GM12878 (cell line): ENCODE data around the gene ODAD4. TPM values are rescaled to one million over a fixed set of nuclear protein-coding genes. Genes with fewer than 3 reads are reported as not detected.

Experiments used
- CBX3 ChIP-seq: fragments of 200-600 bp; sonication (generic); IDR thresholded peaks from 2 replicates; pipeline ENCODE4 v1.6.1; 2016; ENCODE audit warnings: low read depth, borderline replicate concordance
- CEBPB ChIP-seq, 2 experiments: fragments of 150-350 bp in 1 of 2; IDR thresholded peaks; 2 replicates each; pipeline ENCODE4 v1.6.1; 2012 to 2014; ENCODE audit warnings: low read depth in 2 of 2, low read length in 2 of 2, borderline replicate concordance in 1 of 2, inconsistent platforms in 1 of 2
- CHD1 ChIP-seq: IDR thresholded peaks from 2 replicates; pipeline ENCODE4 v1.6.1; 2012; ENCODE audit warnings: low read depth, low read length, improper control_type of control experiment
- MLLT1 ChIP-seq: fragments of 450-650 bp; IDR thresholded peaks from 2 replicates; pipeline ENCODE4 v1.6.1; 2016; ENCODE audit warnings: mild to moderate bottlenecking
- POLR2AphosphoS2 ChIP-seq: IDR thresholded peaks from 2 replicates; pipeline ENCODE4 v1.6.1; 2011; ENCODE audit warnings: low read depth, mild to moderate bottlenecking, low read length, improper control_type of control experiment, moderate library complexity
- polyA plus RNA-seq, 11 experiments: library from polyadenylated mRNA; depleted of rRNA in 4 of 11; unstranded in 6 of 11; stranded (reverse) in 5 of 11; fragments of >200 nt; fragmentation: Nextera tagmentation in 4 of 11; fragmentation: Illumina TruSeq in 1 of 11; extraction: Ambion mirVana in 4 of 11; extraction: Trizol in 1 of 11; gene quantifications; 1 replicate in 1 of 11; 2 replicates in 10 of 11; pipeline versions ENCODE4 v1.2.1 to v1.2.3, GENCODE V29; 2011 to 2016; ENCODE audit warnings: inconsistent platforms in 2 of 11, missing spikeins in 2 of 11, low read depth in 1 of 11
- total RNA-seq, 4 experiments: library from RNA; depleted of rRNA in 3 of 4; stranded (reverse); fragments of >200 nt in 3 of 4; fragmentation: Illumina TruSeq in 1 of 4; extraction: Trizol in 1 of 4; gene quantifications; 2 replicates each; pipeline versions ENCODE4 v1.2.1 to v1.2.3, GENCODE V29; 2013 to 2021
- TF ChIP-seq, protein P1 (sequence below): fragments of 450-650 bp; formaldehyde crosslinking; IDR thresholded peaks from 2 replicates; pipeline ENCODE4 v1.5.0; 2022; ENCODE audit warnings: mild to moderate bottlenecking, missing genetic modification characterization
- TF ChIP-seq, protein P2 (sequence below): fragments of 450-650 bp; IDR thresholded peaks from 2 replicates; pipeline ENCODE4 v1.6.1; 2017; ENCODE audit warnings: mild to moderate bottlenecking, low read depth, inconsistent platforms; ENCODE audit not compliant: poor library complexity, severe bottlenecking
- TF ChIP-seq, protein P3 (sequence below): IDR thresholded peaks from 2 replicates; pipeline ENCODE4 v1.6.1; 2012; ENCODE audit warnings: improper control_type of control experiment, low read depth, low read length; ENCODE audit not compliant: insufficient replicate concordance

ODAD4 gene
- total and polyA plus RNA-seq, 10 of the 15 experiments (the other 5 are each of a cell fraction or from before 2014, with no cell fraction given) = 0.10 to 0.73 (median 0.35) TPM

- TF ChIP-seq, protein P1, sequence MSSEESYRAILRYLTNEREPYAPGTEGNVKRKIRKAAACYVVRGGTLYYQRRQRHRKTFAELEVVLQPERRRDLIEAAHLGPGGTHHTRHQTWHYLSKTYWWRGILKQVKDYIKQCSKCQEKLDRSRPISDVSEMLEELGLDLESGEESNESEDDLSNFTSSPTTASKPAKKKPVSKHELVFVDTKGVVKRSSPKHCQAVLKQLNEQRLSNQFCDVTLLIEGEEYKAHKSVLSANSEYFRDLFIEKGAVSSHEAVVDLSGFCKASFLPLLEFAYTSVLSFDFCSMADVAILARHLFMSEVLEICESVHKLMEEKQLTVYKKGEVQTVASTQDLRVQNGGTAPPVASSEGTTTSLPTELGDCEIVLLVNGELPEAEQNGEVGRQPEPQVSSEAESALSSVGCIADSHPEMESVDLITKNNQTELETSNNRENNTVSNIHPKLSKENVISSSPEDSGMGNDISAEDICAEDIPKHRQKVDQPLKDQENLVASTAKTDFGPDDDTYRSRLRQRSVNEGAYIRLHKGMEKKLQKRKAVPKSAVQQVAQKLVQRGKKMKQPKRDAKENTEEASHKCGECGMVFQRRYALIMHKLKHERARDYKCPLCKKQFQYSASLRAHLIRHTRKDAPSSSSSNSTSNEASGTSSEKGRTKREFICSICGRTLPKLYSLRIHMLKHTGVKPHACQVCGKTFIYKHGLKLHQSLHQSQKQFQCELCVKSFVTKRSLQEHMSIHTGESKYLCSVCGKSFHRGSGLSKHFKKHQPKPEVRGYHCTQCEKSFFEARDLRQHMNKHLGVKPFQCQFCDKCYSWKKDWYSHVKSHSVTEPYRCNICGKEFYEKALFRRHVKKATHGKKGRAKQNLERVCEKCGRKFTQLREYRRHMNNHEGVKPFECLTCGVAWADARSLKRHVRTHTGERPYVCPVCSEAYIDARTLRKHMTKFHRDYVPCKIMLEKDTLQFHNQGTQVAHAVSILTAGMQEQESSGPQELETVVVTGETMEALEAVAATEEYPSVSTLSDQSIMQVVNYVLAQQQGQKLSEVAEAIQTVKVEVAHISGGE (CRISPR knock-in tag) = no peak
- TF ChIP-seq CHD1 (peak; percentile 17; the same call in 1 of the 2 replicates), POLR2AphosphoS2 (no peak), CEBPB (IDR thresholded peaks at IDR 0.05; ENCODE audit: borderline replicate concordance in 1 of 2, low read depth in 2 of 2, low read length in 2 of 2) (no peak), MLLT1 (no peak), CBX3 (no peak)
- TF ChIP-seq, protein P2, sequence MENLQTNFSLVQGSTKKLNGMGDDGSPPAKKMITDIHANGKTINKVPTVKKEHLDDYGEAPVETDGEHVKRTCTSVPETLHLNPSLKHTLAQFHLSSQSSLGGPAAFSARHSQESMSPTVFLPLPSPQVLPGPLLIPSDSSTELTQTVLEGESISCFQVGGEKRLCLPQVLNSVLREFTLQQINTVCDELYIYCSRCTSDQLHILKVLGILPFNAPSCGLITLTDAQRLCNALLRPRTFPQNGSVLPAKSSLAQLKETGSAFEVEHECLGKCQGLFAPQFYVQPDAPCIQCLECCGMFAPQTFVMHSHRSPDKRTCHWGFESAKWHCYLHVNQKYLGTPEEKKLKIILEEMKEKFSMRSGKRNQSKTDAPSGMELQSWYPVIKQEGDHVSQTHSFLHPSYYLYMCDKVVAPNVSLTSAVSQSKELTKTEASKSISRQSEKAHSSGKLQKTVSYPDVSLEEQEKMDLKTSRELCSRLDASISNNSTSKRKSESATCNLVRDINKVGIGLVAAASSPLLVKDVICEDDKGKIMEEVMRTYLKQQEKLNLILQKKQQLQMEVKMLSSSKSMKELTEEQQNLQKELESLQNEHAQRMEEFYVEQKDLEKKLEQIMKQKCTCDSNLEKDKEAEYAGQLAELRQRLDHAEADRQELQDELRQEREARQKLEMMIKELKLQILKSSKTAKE = no peak
- TF ChIP-seq, protein P3, sequence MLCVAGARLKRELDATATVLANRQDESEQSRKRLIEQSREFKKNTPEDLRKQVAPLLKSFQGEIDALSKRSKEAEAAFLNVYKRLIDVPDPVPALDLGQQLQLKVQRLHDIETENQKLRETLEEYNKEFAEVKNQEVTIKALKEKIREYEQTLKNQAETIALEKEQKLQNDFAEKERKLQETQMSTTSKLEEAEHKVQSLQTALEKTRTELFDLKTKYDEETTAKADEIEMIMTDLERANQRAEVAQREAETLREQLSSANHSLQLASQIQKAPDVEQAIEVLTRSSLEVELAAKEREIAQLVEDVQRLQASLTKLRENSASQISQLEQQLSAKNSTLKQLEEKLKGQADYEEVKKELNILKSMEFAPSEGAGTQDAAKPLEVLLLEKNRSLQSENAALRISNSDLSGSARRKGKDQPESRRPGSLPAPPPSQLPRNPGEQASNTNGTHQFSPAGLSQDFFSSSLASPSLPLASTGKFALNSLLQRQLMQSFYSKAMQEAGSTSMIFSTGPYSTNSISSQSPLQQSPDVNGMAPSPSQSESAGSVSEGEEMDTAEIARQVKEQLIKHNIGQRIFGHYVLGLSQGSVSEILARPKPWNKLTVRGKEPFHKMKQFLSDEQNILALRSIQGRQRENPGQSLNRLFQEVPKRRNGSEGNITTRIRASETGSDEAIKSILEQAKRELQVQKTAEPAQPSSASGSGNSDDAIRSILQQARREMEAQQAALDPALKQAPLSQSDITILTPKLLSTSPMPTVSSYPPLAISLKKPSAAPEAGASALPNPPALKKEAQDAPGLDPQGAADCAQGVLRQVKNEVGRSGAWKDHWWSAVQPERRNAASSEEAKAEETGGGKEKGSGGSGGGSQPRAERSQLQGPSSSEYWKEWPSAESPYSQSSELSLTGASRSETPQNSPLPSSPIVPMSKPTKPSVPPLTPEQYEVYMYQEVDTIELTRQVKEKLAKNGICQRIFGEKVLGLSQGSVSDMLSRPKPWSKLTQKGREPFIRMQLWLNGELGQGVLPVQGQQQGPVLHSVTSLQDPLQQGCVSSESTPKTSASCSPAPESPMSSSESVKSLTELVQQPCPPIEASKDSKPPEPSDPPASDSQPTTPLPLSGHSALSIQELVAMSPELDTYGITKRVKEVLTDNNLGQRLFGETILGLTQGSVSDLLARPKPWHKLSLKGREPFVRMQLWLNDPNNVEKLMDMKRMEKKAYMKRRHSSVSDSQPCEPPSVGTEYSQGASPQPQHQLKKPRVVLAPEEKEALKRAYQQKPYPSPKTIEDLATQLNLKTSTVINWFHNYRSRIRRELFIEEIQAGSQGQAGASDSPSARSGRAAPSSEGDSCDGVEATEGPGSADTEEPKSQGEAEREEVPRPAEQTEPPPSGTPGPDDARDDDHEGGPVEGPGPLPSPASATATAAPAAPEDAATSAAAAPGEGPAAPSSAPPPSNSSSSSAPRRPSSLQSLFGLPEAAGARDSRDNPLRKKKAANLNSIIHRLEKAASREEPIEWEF = no peak
These were observed 36.9 kb downstream of the ODAD4 start (continued) for GRCh38 chr17:41967141-41967920.
